Colonic mucosa (tissue), 4 donors: ENCODE data around the gene CFAP221. TPM values are rescaled to one million over a fixed set of nuclear protein-coding genes. Genes with fewer than 3 reads are reported as not detected.

ENCODE experiments used
- DNase-seq: peaks from one replicate; pipeline ENCODE4 v3.0.0-alpha.2; 2020
- H3K27ac ChIP-seq: fragments of 200-600 bp; one replicate; pipeline ENCODE4 v1.8.0; 2021
- H3K27me3 ChIP-seq: fragments of 200-600 bp; one replicate; pipeline ENCODE4 v1.8.0; 2021
- H3K36me3 ChIP-seq: fragments of 200-600 bp; one replicate; pipeline ENCODE4 v1.8.0; 2021
- H3K4me1 ChIP-seq: fragments of 200-600 bp; one replicate; pipeline ENCODE4 v1.8.0; 2021; ENCODE audit warnings: mild to moderate bottlenecking
- H3K4me3 ChIP-seq: fragments of 200-600 bp; one replicate; pipeline ENCODE4 v1.8.0; 2021
- H3K9ac ChIP-seq, 2 donors: one replicate each; pipeline ENCODE4 v1.7.0; 2013; ENCODE audit warnings: control low read depth in 2 of 2, low read depth in 2 of 2, low read length in 2 of 2
- H3K9me3 ChIP-seq: fragments of 200-600 bp; one replicate; pipeline ENCODE4 v1.8.0; 2021
- intact Hi-C: fragments of 100-400 bp; cut with DNase I; formaldehyde crosslinking; loops from one replicate; pipeline ENCODE4 v1.14.1; 2022
- total RNA-seq, 2 donors: library from RNA; stranded (reverse); fragmentation: NEBNext Ultra II Directional in 1 of 2; extraction: Animal tissue kit (Norgen Biotek cat#: 25700) in 1 of 2; gene quantifications; one replicate each; pipeline ENCODE4 v1.2.1, GENCODE V29; 2021
- TF ChIP-seq, protein P1 (sequence below): fragments of 200-600 bp; IDR thresholded peaks from one replicate; pipeline ENCODE4 v1.8.0; 2022; ENCODE audit warnings: antibody characterized with exemption, mild to moderate bottlenecking
- donor health status: healthy.
- donor health status: DM: no; HTN: no; CAD: no.
- donor health status: DM: no; HTN: no; CAD: no.

CFAP221 gene
- total RNA-seq, 2 donors from 2014 or later, result not detected

DNA sequence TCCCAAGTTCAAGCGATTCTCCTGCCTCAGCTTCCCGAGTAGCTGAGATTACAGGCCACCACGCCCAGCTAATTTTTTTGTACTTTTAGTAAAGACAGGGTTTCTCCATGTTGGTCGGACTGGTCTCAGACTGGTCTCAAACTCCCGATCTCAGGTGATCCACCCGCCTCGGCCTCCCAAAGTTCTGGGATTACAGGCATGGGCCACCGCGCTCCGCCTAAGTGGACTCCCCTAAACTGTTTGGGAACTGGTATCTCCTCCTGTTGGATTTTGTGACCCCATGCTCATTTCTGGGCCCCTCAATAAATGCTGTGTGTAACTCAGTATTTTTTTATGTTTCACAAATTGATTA lies 25.2 kb upstream of the CFAP221 start:
- Histone ChIP-seq H3K27me3 (peaks cover 14% of the 10 kb centered on the region), H3K4me3 (no peak overlapping the region), H3K9me3 (no peaks in the 10 kb centered on the region), H3K4me1 (no peaks in the 10 kb centered on the region), H3K27ac (no peak overlapping the region), H3K36me3 (no peaks in the 10 kb centered on the region), H3K9ac (no peak overlapping the region)
- TF ChIP-seq, protein P1, sequence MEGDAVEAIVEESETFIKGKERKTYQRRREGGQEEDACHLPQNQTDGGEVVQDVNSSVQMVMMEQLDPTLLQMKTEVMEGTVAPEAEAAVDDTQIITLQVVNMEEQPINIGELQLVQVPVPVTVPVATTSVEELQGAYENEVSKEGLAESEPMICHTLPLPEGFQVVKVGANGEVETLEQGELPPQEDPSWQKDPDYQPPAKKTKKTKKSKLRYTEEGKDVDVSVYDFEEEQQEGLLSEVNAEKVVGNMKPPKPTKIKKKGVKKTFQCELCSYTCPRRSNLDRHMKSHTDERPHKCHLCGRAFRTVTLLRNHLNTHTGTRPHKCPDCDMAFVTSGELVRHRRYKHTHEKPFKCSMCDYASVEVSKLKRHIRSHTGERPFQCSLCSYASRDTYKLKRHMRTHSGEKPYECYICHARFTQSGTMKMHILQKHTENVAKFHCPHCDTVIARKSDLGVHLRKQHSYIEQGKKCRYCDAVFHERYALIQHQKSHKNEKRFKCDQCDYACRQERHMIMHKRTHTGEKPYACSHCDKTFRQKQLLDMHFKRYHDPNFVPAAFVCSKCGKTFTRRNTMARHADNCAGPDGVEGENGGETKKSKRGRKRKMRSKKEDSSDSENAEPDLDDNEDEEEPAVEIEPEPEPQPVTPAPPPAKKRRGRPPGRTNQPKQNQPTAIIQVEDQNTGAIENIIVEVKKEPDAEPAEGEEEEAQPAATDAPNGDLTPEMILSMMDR, result no peak
- DNase-seq, result no peak
- intact Hi-C loops, result loop anchor here (5.0 kb wide), 1 partner anchor 138 kb away; no protein-coding TSS in a partner anchor

DNA sequence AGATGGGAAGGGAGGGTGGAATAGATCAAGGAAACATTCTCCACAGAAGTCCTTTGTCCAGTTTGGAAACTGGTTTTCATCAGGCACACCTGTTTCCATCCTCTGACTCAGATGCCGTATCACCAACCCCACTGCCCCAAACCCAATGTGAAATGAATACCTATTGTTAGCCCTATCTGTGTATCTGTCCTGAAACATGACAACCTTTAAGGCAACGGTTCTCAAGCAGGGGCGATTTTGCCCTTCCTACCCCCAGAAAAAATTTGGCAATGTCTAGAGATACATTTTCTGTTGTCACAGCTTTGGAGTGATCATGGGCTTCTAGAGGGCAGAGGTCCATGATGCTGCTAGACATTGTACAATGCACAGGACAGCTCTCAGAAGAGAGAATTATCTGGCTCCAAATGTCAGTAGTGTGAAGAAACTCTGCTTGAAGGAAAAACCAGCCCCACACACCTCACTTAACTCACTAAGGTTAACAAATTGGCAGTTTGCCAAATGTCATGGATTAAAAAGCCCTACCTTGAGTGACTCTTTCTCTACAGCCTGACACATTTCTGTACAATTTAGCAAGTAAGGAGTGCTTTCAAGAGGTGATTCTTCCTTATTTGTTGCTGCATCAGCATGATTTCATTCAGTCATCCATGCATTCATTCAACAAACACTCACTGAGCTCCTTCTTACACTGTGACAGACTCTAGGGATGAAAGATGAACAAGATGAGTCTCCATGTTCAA lies 23.4 kb upstream of the CFAP221 start:
- Histone ChIP-seq H3K4me3 (no peak overlapping the region), H3K27ac (no peak overlapping the region), H3K9me3 (no peaks in the 10 kb centered on the region), H3K9ac (no peak overlapping the region), H3K4me1 (no peaks in the 10 kb centered on the region), H3K36me3 (no peaks in the 10 kb centered on the region), H3K27me3 (peaks cover 21% of the 10 kb centered on the region)
- DNase-seq, result no peak
- TF ChIP-seq, protein P1, result no peak
- intact Hi-C loops, result no loop called here

DNA sequence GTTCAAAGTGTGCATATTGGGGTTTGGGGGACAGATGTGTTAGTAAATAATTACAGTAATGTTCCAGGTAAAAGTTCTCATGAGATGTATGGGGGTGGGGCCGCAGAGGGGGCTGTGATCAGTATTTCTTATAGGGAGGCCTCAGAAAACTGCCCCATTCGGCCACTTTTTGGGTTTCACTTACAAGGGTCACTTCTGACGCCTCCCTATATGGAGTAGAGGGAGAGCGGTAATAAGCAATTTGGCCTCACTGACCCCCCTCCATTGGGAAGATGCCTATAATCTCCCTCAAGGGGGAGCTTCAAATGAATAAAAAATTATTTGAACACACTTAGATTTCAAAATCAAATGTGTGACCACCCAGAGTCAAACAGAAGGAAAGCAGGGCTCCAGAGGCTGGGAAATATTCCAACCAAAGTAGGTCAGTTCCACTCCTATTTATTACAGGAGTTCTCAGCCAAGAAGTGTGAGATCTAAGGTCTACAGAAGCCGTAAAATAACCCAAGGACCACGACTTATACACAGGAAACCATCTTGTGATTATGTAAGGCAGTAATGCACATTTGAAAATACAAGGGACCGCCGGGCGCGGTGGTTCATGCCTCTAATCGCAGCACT lies 22.7 kb upstream of the CFAP221 start:
- no peaks in the 10 kb centered on the region for H3K9me3 ChIP-seq
- intact Hi-C loops, result no loop called here
- H3K9ac ChIP-seq, result no peak overlapping the region
- no peak overlapping the region for H3K27ac ChIP-seq
- H3K27me3 ChIP-seq, result peaks cover 21% of the 10 kb centered on the region
- H3K4me3 ChIP-seq, result no peak overlapping the region
- TF ChIP-seq, protein P1, result no peak
- H3K4me1 ChIP-seq, result no peaks in the 10 kb centered on the region
- no peaks in the 10 kb centered on the region for H3K36me3 ChIP-seq
- no peak for DNase-seq

DNA sequence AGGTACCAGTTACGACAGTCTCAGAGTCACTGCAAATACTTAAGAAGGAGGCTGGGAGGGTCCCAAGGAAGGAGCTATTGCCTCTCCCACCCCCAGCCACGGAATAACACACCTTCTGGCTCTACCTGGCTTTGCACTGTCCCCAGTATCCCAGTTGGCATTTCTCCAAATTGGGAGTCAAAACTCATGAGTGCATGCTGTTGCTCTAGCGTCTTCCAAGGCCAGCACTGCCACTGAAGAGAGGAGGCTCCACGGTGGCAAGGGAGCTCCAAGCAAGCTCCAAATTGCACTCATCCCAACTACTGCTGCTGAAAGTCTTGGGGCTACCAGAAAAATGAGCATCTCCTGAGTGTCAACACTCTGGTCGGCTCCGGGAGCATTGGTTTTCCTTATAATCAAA lies 21.6 kb upstream of the CFAP221 start:
- DNase-seq, result no peak
- intact Hi-C loops, result no loop called here
- TF ChIP-seq, protein P1, result no peak
- no peak overlapping the region for H3K4me3 ChIP-seq
- H3K27ac ChIP-seq, result no peak overlapping the region
- H3K4me1 ChIP-seq, result no peaks in the 10 kb centered on the region
- H3K27me3 ChIP-seq, result peaks cover 21% of the 10 kb centered on the region
- no peaks in the 10 kb centered on the region for H3K9me3 ChIP-seq
- no peaks in the 10 kb centered on the region for H3K36me3 ChIP-seq
- no peak overlapping the region for H3K9ac ChIP-seq

DNA sequence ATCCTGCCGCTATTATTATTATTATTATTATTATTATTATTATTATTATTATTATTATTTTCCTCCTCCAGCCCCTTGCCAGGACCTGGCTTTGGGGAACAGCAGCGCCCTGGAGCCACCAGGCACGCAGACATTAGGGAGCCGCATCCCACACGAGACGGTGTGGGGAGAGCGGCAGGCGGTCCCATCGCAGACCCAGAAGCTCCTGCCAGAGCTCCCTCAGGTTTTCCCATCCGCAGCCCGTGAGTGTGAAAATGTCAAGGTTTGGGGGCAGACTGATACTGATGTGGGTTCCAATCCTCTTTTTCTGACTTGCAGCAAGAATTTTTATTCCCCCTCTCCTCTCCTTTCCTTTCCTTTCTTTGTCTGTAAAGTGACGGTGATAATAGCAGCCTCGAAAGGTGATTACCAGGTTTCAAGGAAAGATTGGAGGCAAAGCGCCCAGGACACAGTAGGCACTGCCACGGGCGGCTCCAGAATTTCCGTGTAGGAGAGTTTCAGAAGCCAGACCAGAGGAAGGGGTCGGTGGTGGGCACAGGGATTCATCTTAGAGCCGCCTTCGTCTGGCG lies 20.8 kb upstream of the CFAP221 start:
- Histone ChIP-seq H3K4me3 (no peak overlapping the region), H3K27me3 (peaks cover 21% of the 10 kb centered on the region), H3K4me1 (no peaks in the 10 kb centered on the region), H3K9me3 (no peaks in the 10 kb centered on the region), H3K27ac (no peak overlapping the region), H3K9ac (no peak overlapping the region), H3K36me3 (no peaks in the 10 kb centered on the region)
- TF ChIP-seq, protein P1, result no peak
- intact Hi-C loops, result no loop called here
- no peak for DNase-seq
